Measurements from ENCODE around the gene IDH3G. TPM values are rescaled to one million over a fixed set of nuclear protein-coding genes. Genes with fewer than 3 reads are reported as not detected.

The IDH3G gene
- total RNA-seq, 1 donor from 2014 or later, result 118 TPM

GRCh38 chrX:153797415-153798015, 3.3 kb upstream of the IDH3G start:
- no peak overlapping the region for H3K4me3 ChIP-seq
- no peaks in the 10 kb centered on the region for H3K27me3 ChIP-seq
- TF ChIP-seq POLR2AphosphoS5 (IDR thresholded peaks at IDR 0.05; ENCODE audit: insufficient read depth in 1 of 2, low read depth in 1 of 2), result no peak
- TF ChIP-seq POLR2A (IDR thresholded peaks at IDR 0.05), result no peak
- no peak for TF ChIP-seq CTCF (IDR thresholded peaks at IDR 0.05)
- no peak overlapping the region for H3K27ac ChIP-seq
- DNase-seq (ENCODE audit: extremely low spot score in 2 of 2), result no peak
- peaks cover 21% of the 10 kb centered on the region for H3K4me1 ChIP-seq
- peaks cover 0 to 21% of the 10 kb centered on the region in 2 donors for H3K36me3 ChIP-seq
- intact Hi-C loops (cut with DNase I), result no loop called here
- H3K9me3 ChIP-seq, result no peaks in the 10 kb centered on the region

GRCh38 chrX:153794897-153795816, 982 bp upstream of the IDH3G start:
- Histone ChIP-seq H3K9me3 (no peaks in the 10 kb centered on the region), H3K36me3 (peaks cover 0 to 21% of the 10 kb centered on the region in 2 donors), H3K4me3 (peak overlapping the region; percentile 59 to 61), H3K27me3 (no peaks in the 10 kb centered on the region), H3K27ac (peak overlapping the region; percentile 85), H3K4me1 (peaks cover 41% of the 10 kb centered on the region)
- intact Hi-C loops (cut with DNase I), result no loop called here
- TF ChIP-seq CTCF (IDR thresholded peaks at IDR 0.05) (no peak), POLR2AphosphoS5 (IDR thresholded peaks at IDR 0.05; ENCODE audit: insufficient read depth in 1 of 2, low read depth in 1 of 2) (no peak), POLR2A (IDR thresholded peaks at IDR 0.05) (no peak)
- no peak for DNase-seq (ENCODE audit: extremely low spot score in 2 of 2)

GRCh38 chrX:153793291-153793690, 884 bp downstream of the IDH3G start:
- Histone ChIP-seq H3K4me1 (peaks cover 41% of the 10 kb centered on the region), H3K9me3 (no peaks in the 10 kb centered on the region), H3K36me3 (peaks cover 0 to 15% of the 10 kb centered on the region in 2 donors), H3K27ac (peak overlapping the region; percentile 85), H3K27me3 (no peaks in the 10 kb centered on the region), H3K4me3 (peak overlapping the region; percentile 59 to 61)
- DNase-seq (ENCODE audit: extremely low spot score in 2 of 2), result no peak
- TF ChIP-seq POLR2AphosphoS5 (IDR thresholded peaks at IDR 0.05; ENCODE audit: insufficient read depth in 1 of 2, low read depth in 1 of 2), result no peak
- no peak for TF ChIP-seq CTCF (IDR thresholded peaks at IDR 0.05)
- intact Hi-C loops (cut with DNase I), result no loop called here

GRCh38 chrX:153792368-153792767, 1.8 kb downstream of the IDH3G start:
- peaks cover 41% of the 10 kb centered on the region for H3K4me1 ChIP-seq
- intact Hi-C loops (cut with DNase I), result no loop called here
- no peaks in the 10 kb centered on the region for H3K9me3 ChIP-seq
- peaks cover 0 to 6% of the 10 kb centered on the region in 2 donors for H3K36me3 ChIP-seq
- no peak for DNase-seq (ENCODE audit: extremely low spot score in 2 of 2)
- H3K4me3 ChIP-seq, result no peak overlapping the region
- no peak for TF ChIP-seq CTCF (IDR thresholded peaks at IDR 0.05)
- no peak for TF ChIP-seq POLR2A (IDR thresholded peaks at IDR 0.05)
- no peak for TF ChIP-seq POLR2AphosphoS5 (IDR thresholded peaks at IDR 0.05; ENCODE audit: insufficient read depth in 1 of 2, low read depth in 1 of 2)
- H3K27me3 ChIP-seq, result no peaks in the 10 kb centered on the region
- H3K27ac ChIP-seq, result no peak overlapping the region
